Spleen (tissue), 7 donors: ENCODE data around the gene KANSL1.

ENCODE experiments used
- POLR2A ChIP-seq, 3 donors: fragments of 450-650 bp; IDR thresholded peaks; one replicate each; pipeline ENCODE4 v1.5.1; 2017; ENCODE audit warnings: antibody characterized with exemption in 3 of 3, mild to moderate bottlenecking in 1 of 3
- POLR2AphosphoS5 ChIP-seq, 3 donors: sonication (generic); formaldehyde crosslinking; IDR thresholded peaks; one replicate each; pipeline ENCODE4 v1.5.1; 2017; ENCODE audit warnings: antibody characterized with exemption in 3 of 3
- TF ChIP-seq, protein P1 (sequence below), 11 experiments: fragments of 200-600 bp in 7 of 11; fragments of 450-650 bp in 4 of 11; sonication (generic) in 4 of 11; IDR thresholded peaks in 8 of 11; conservative IDR thresholded peaks in 3 of 11; 1 replicate in 7 of 11; 2 replicates in 4 of 11; pipeline versions ENCODE4 v1.4.0 to v1.8.0; 2016 to 2021; ENCODE audit warnings: antibody characterized with exemption in 11 of 11, inconsistent platforms in 4 of 11, mild to moderate bottlenecking in 1 of 11
- donor health status: DM: no; HTN: no; CAD: no; lungs with moderate emphysema.
- donor health status: DM: no; HTN: no; CAD: no.
- donor health status: DM: no; HTN: no; CAD: no.

DNA sequence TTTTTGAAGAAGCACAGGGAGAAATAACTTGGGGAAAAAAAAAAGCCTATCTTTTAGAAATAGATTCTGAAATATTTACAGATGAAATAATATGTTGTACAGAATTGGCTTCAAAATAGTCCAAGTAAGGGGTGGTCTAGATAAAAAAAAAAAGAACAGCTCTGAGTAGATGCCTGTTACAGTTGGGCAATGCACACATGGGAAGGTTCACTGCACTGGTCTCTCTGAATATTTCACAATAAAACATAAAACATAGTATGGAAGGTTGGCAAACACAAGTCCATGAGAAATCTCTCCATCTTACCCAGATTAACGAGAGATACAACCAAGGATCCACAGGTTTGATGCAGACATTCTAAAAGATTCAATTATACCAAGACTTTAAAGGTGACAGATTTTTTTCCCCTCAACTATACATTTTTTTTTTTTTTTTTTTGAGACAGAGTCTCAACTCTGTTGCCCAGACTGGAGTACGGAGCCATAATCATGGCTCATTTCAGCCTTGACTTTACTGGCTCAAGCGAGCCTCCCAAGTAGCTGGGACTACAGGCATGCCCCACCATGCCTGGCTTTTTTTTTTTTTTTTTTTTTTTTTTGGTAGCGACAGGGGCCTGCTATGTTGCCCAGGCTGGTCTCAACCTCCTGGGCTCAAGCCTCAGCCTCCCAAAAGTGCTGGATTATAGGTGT lies 58.0 kb downstream of the KANSL1 start:
- TF ChIP-seq, protein P1, sequence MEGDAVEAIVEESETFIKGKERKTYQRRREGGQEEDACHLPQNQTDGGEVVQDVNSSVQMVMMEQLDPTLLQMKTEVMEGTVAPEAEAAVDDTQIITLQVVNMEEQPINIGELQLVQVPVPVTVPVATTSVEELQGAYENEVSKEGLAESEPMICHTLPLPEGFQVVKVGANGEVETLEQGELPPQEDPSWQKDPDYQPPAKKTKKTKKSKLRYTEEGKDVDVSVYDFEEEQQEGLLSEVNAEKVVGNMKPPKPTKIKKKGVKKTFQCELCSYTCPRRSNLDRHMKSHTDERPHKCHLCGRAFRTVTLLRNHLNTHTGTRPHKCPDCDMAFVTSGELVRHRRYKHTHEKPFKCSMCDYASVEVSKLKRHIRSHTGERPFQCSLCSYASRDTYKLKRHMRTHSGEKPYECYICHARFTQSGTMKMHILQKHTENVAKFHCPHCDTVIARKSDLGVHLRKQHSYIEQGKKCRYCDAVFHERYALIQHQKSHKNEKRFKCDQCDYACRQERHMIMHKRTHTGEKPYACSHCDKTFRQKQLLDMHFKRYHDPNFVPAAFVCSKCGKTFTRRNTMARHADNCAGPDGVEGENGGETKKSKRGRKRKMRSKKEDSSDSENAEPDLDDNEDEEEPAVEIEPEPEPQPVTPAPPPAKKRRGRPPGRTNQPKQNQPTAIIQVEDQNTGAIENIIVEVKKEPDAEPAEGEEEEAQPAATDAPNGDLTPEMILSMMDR (IDR thresholded peaks at IDR 0.05 in 8 of 11, conservative IDR thresholded peaks at IDR 0.05 in 3 of 11) = no peak
- no peak for TF ChIP-seq POLR2AphosphoS5 (IDR thresholded peaks at IDR 0.05)
- no peak for TF ChIP-seq POLR2A (IDR thresholded peaks at IDR 0.05)
